ENCODE results near the gene CCDC188.

DNA sequence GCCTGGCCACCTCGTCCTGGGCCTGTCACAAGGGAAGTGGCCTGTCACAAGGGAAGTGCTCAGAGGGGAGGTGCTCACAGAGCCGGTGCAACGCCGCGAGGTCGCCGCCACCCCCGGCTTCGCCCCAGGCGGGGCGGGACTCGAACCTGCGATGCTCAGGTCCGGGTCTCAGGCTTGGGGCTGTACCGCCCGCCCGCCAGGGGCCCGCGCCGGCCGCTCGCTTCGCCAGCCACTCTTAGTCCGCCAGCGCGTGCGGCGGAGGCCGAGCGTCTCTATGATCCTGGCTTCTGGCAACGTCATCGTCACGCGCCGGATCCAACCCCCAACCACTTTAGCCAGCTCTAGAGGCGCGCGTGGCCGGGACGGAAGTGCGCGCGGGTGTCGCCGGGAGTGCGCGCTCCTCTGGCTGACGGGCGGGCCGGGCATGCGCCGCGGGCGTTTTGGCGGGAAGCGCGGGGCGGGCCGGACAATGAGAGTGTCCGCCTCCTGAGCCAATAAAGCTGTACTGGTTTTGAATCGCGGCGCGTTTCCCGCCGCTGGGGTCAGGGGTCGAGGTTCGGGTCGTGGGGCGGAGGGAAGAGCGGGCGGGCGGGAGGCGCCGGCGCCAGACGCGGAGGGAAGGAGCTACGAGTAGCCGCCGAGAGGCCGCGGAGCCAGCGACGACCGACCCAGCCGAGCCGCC, 33.8 kb downstream of the CCDC188 start, which contains the start of gene TRMT2A:
- TF ChIP-seq, protein P1, sequence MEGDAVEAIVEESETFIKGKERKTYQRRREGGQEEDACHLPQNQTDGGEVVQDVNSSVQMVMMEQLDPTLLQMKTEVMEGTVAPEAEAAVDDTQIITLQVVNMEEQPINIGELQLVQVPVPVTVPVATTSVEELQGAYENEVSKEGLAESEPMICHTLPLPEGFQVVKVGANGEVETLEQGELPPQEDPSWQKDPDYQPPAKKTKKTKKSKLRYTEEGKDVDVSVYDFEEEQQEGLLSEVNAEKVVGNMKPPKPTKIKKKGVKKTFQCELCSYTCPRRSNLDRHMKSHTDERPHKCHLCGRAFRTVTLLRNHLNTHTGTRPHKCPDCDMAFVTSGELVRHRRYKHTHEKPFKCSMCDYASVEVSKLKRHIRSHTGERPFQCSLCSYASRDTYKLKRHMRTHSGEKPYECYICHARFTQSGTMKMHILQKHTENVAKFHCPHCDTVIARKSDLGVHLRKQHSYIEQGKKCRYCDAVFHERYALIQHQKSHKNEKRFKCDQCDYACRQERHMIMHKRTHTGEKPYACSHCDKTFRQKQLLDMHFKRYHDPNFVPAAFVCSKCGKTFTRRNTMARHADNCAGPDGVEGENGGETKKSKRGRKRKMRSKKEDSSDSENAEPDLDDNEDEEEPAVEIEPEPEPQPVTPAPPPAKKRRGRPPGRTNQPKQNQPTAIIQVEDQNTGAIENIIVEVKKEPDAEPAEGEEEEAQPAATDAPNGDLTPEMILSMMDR (IDR thresholded peaks at IDR 0.05): peak in 1 of 6 experiments; percentile 28
- peak; percentile 6 to 80 for TF ChIP-seq POLR2A (IDR thresholded peaks at IDR 0.05)

All from adrenal gland (tissue), 5 donors.